Suprapubic skin (tissue), 3 donors: ENCODE measurements around the gene COL1A1.

Experiments
- EP300 ChIP-seq: sonication (generic); formaldehyde crosslinking; IDR thresholded peaks from one replicate; pipeline ENCODE4 v1.6.1; 2017; ENCODE audit warnings: antibody characterized with exemption
- POLR2A ChIP-seq, 2 donors: fragments of 450-650 bp; IDR thresholded peaks; one replicate each; pipeline ENCODE4 v1.6.1; 2017; ENCODE audit warnings: antibody characterized with exemption in 2 of 2, mild to moderate bottlenecking in 2 of 2, moderate library complexity in 2 of 2
- TF ChIP-seq, protein P1 (sequence below), 2 donors: fragments of 200-600 bp in 1 of 2; fragments of 450-650 bp in 1 of 2; sonication (generic) in 1 of 2; IDR thresholded peaks; one replicate each; pipeline ENCODE4 v1.5.1; 2016 to 2019; ENCODE audit warnings: antibody characterized with exemption in 2 of 2, mild to moderate bottlenecking in 1 of 2, moderate library complexity in 1 of 2

DNA sequence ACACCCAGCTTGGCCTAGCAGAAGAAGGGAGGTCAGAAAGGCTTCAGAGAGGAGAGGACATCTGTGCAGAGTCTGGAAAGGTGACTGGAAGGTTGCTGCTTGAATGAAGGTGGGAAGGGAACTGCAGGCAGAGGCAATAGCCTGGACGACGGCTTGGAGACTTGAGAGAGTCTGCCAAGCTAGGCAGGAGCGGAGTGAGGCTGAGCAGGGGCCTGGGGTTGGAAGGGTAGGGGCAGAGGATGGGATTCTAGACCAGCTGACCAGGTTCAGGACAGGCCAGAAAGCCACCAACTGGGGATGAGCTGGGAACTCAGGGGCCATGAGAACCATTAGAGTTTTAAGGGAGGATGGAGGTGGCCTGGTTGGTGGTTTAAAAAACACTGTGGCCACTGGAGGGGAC is 36.0 kb downstream of the COL1A1 start:
- TF ChIP-seq, protein P1, sequence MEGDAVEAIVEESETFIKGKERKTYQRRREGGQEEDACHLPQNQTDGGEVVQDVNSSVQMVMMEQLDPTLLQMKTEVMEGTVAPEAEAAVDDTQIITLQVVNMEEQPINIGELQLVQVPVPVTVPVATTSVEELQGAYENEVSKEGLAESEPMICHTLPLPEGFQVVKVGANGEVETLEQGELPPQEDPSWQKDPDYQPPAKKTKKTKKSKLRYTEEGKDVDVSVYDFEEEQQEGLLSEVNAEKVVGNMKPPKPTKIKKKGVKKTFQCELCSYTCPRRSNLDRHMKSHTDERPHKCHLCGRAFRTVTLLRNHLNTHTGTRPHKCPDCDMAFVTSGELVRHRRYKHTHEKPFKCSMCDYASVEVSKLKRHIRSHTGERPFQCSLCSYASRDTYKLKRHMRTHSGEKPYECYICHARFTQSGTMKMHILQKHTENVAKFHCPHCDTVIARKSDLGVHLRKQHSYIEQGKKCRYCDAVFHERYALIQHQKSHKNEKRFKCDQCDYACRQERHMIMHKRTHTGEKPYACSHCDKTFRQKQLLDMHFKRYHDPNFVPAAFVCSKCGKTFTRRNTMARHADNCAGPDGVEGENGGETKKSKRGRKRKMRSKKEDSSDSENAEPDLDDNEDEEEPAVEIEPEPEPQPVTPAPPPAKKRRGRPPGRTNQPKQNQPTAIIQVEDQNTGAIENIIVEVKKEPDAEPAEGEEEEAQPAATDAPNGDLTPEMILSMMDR (IDR thresholded peaks at IDR 0.05), result no peak
- no peak for TF ChIP-seq POLR2A (IDR thresholded peaks at IDR 0.05)
- no peak for TF ChIP-seq EP300
